HUES48 (cell line): ENCODE data around the gene LILRA6.
A peak's percentile ranks its signal among the peaks of the same experiment; 100 is the strongest.

Experiments used
- H3K27ac ChIP-seq: one replicate; pipeline ENCODE4 v1.7.0; 2013; ENCODE audit warnings: low read depth, low read length, inconsistent platforms
- H3K27me3 ChIP-seq: 2 replicates; pipeline ENCODE4 v1.6.1; 2013; ENCODE audit warnings: mild to moderate bottlenecking, low read length; ENCODE audit not compliant: control insufficient read depth, insufficient read depth
- H3K36me3 ChIP-seq: 2 replicates; pipeline ENCODE4 v1.6.1; 2013; ENCODE audit warnings: low read length; ENCODE audit not compliant: control insufficient read depth, insufficient read depth
- H3K4me1 ChIP-seq: 2 replicates; pipeline ENCODE4 v1.6.1; 2013; ENCODE audit warnings: mild to moderate bottlenecking, low read length; ENCODE audit not compliant: control insufficient read depth, insufficient read depth
- H3K4me3 ChIP-seq: 2 replicates; pipeline ENCODE4 v1.5.1; 2013; ENCODE audit warnings: mild to moderate bottlenecking, low read depth, low read length
- H3K9ac ChIP-seq: 2 replicates; pipeline ENCODE4 v1.6.1; 2013; ENCODE audit warnings: mild to moderate bottlenecking, low read depth, low read length, moderate library complexity
- H3K9me3 ChIP-seq: 2 replicates; pipeline ENCODE4 v1.6.1; 2013; ENCODE audit warnings: low read length; ENCODE audit not compliant: control insufficient read depth, insufficient read depth

The LILRA6 gene

DNA sequence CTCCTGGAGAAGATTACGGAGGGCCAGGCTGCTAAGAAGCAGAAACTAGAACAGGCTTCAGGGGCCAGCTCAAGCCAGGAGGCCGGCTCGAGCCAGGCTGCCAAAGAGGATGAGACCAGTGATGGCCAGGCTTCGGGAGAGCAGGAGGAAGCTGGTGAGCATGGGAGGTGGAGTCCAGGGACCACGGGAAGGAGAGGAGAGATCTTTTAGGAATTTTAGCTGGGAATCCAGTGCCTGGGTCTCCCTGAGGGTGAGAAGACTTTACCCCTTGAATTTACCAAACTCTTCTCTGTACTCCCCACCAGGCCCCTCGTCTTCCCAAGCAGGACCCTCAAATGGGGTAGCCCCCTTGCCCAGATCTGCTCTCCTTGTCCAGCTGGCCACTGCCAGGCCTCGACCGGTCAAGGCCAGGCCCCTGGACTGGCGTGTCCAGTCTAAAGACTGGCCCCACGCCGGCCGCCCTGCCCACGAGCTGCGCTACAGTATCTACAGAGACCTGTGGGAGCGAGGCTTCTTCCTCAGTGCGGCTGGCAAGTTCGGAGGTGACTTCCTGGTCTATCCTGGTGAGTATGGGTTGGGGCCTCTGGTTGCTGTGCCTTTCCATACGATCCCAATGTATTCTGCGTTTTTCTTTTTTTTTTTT is 50.7 kb downstream of the LILRA6 start:
- Histone ChIP-seq H3K27ac (peak overlapping the region; percentile 99), H3K4me1 (peaks cover 15% of the 10 kb centered on the region), H3K9ac (peak overlapping the region; percentile 65; the same call in 1 of the 2 replicates), H3K36me3 (peaks cover 41% of the 10 kb centered on the region), H3K4me3 (peak overlapping the region; percentile 100), H3K27me3 (no peaks in the 10 kb centered on the region), H3K9me3 (no peaks in the 10 kb centered on the region)

DNA sequence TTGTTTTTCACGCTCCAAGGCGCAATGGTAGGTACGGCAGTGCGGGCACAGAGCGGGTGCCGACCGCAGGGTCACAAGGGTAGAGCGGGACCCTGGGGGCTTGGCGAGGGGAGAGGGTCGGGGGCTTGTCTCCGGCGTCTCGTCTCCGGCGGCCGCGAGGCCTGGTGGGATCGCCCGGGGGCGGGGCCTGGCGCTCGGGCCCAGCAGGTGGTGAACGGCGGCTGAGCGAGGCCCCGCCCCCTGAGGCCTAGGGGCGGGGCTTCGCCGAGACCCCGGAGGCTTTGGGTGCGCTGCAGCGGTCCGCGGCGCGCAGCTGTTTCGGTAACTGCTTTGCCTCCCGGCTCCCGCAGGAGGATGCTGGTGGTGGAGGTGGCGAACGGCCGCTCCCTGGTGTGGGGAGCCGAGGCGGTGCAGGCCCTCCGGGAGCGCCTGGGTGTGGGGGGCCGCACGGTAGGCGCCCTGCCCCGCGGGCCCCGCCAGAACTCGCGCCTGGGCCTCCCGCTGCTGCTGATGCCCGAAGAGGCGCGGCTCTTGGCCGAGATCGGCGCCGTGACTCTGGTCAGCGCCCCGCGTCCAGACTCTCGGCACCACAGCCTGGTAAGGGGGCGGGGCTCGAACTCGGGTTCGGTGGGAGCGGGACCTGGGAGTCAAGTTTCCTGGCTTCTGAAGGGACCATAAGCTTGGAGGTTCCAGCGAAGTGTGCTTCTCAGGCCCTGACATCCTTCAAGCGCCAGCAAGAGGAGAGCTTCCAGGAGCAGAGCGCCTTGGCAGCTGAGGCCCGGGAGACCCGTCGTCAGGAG is 51.4 kb downstream of the LILRA6 start, which contains the start of gene TSEN34:
TSEN34 (plus strand) TSS at position 298 of the 800 bp plus-strand sequence; CDS start at position 355, 57 bp downstream.
- Histone ChIP-seq H3K9ac (peak within 1 kb of the TSS; percentile 98), H3K4me1 (peaks cover 15% of the 10 kb centered on the region), H3K36me3 (peaks cover 43% of the 10 kb centered on the region), H3K9me3 (no peaks in the 10 kb centered on the region), H3K27ac (peak within 1 kb of the TSS; percentile 99), H3K27me3 (no peaks in the 10 kb centered on the region), H3K4me3 (peak within 1 kb of the TSS; percentile 100)

DNA sequence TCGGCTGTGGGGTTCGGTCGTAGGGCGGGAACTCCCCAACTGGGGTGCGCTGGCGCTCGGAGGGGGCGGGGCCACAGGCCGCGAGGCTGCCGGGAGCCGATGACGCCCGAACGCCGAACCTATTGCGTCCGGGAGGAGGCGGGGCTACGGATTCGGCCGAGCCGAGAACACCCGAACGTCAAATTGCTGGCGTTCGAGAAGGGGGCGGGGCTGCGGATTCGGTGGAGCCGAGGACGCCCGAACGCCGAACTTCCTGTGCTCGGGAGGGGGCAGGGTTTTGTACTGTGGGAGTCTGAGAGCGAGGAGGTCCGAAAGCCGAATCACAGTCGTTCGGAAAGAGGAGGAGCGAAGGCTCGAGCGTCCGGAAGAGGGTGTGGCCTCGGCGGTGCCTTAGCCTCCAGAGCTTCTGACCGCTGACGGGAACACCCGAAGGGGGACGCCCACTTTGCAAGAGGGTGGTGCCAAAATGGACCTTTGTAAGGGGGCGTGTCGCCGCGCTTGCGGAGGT is 52.0 kb downstream of the LILRA6 start:
- Histone ChIP-seq H3K27ac (peak overlapping the region; percentile 99), H3K27me3 (no peaks in the 10 kb centered on the region), H3K9me3 (no peaks in the 10 kb centered on the region), H3K36me3 (peaks cover 43% of the 10 kb centered on the region), H3K4me3 (peak overlapping the region; percentile 100), H3K4me1 (peaks cover 15% of the 10 kb centered on the region), H3K9ac (peak overlapping the region; percentile 98)

DNA sequence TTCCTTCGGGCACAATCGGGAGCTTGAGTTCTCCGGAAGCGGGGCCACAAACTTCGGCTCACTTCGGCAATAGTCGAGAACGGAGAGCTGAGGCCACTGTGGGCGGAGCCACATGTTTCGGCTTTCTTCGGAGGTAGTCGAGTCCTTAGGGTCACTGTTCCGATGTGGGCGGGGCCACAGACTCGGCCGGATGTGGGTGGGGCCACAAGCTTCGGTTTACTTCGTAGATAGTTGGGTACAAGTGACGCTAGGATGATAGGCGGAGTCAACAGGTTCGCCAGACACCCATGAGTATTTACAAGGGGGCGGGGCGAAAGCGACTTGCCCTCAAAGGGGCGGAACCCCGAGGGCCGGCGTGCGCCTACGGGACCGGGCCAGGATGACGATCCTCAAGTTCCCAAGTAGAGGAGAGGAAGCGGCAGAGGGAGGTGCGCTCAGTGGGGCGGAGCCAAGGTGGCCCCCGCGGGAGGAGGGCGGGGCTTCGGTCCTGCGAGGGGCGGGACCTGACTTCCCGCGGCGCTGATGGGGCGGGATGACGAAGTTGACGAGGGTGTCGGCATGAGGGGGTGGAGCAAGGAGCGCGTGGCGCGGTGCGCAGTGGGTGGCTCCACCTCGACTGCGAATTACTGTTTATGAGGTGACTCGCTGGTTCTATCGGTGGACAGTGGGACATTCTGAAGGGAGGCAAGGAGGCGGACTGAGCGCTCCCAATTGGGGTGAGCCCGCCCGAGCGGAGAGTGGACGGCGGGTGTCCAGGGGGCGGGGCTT is 52.7 kb downstream of the LILRA6 start:
- H3K27me3 ChIP-seq: no peaks in the 10 kb centered on the region
- peak overlapping the region; percentile 100 for H3K4me3 ChIP-seq
- H3K9ac ChIP-seq: peak overlapping the region; percentile 98
- peak overlapping the region; percentile 99 for H3K27ac ChIP-seq
- H3K36me3 ChIP-seq: peaks cover 42% of the 10 kb centered on the region
- H3K4me1 ChIP-seq: peaks cover 15% of the 10 kb centered on the region
- no peaks in the 10 kb centered on the region for H3K9me3 ChIP-seq

DNA sequence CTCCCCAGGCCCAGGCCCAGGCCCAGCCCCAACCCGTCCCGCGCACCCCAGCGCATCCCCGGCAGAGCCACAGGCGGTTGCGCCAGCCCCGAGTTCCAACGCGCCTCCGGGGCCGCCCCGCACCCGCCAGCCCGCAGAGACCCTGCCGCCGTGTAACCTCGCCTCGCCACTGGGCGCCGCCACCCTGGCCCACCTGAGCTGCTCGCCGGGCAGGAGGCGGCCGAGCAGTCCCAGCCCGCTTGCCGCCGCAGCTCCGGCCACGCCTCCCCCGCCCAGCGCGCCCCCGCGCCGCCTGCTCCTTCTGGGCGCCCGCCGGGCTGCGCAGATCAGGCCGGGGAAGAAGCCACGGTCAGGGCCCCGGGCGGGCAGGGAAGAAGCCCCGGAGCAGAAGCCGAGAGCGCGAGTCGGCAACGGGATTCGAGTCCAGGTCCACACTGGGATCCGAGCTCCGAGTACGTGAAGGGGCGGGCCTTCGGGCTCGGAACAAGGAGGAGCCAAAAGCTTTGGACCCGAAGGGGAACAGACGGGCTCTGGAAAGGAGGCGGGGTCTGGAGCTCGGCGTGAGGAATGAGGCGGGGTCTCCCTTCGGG is 53.4 kb downstream of the LILRA6 start, which contains the start of gene MBOAT7:
MBOAT7 (minus strand) TSS at position 436 of the 590 bp plus-strand sequence. CDS start 1,072 bp downstream, outside the sequence.
- Histone ChIP-seq H3K9ac (peak within 1 kb of the TSS; percentile 98), H3K36me3 (peaks cover 37% of the 10 kb centered on the region), H3K27ac (peak within 1 kb of the TSS; percentile 99), H3K4me1 (peaks cover 15% of the 10 kb centered on the region), H3K4me3 (peak within 1 kb of the TSS; percentile 100), H3K9me3 (no peaks in the 10 kb centered on the region), H3K27me3 (no peaks in the 10 kb centered on the region)

DNA sequence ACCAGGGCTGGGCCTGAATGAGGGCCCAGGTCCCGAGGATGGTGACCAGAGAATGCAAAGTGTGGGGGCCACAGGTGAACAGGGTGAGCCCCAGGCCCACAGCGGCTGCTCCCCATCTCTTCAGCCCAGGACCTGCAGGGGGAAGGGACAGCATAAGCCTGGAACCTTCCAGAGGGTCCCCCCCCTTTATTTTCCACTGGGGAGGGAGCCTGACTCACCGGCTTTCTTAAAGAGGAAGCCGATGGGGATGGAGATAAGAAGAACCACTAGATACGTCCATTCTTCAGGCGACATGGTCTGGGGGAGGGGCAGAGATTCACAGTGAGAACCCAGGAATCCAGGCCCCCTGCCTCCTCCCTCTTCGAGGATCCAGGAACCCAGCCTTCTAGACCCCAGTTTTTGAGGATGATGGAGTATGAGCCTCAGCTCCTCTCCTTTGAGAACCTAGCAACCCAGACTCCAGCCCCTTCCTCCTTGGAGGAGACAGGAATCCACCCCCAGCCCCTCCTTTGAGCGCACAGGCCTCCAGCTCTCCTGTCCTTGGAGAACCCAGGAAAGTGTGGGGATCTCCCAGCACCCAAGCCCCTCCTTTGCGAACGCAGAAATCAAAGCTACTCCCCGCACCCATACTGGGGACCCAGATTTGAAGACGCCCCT is 54.2 kb downstream of the LILRA6 start:
- H3K27ac ChIP-seq: peak overlapping the region; percentile 99
- H3K9ac ChIP-seq: 0 out of 2 replicates have a peak overlapping the region, but pooled peaks have one; percentile 8

DNA sequence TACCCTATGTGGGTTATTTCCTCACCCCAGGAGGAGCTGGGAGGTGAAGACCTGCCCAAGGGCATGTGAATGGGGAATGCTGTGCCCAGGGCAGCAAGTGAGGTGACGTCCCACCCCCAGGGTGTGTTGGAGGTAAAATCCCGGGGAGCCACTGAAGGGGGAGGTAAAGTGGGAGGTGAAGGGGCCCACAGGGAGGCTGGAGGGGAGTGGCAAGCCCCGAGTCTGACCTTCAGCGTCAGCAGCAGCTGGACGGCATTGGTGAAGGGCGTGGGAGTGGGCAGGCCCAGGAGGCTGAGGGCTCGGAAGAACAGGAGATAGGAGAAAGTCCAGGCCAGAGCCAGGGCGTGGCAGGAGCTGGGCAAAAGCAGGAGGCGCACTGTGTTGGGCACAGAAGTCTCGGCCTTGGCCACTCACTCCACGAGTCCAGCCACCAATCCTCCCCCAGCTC is 55.6 kb downstream of the LILRA6 start:
- Histone ChIP-seq H3K4me1 (peaks cover 9% of the 10 kb centered on the region), H3K36me3 (peaks cover 27% of the 10 kb centered on the region), H3K27me3 (no peaks in the 10 kb centered on the region), H3K4me3 (no peak overlapping the region), H3K27ac (no peak overlapping the region), H3K9ac (no peak overlapping the region), H3K9me3 (no peaks in the 10 kb centered on the region)

More for the DNA sequence above, 54.2 kb downstream of the LILRA6 start:
- Histone ChIP-seq H3K27me3 (no peaks in the 10 kb centered on the region), H3K36me3 (peaks cover 32% of the 10 kb centered on the region), H3K9me3 (no peaks in the 10 kb centered on the region), H3K4me3 (peak overlapping the region; percentile 80), H3K4me1 (peaks cover 15% of the 10 kb centered on the region)
